Activated T-helper 1 cell treated with anti-CD3 and anti-CD28 coated beads, Interleukin-2, amount 50 U/mL, for 16 hours (primary cell): ENCODE data around the gene CDT1.

Source experiments
- DNase-seq, 2 donors: peaks; one replicate each; pipeline ENCODE4 v3.0.0-alpha.2; 2020; ENCODE audit warnings: low read depth in 1 of 2, low spot score in 1 of 2

CDT1 gene

DNA sequence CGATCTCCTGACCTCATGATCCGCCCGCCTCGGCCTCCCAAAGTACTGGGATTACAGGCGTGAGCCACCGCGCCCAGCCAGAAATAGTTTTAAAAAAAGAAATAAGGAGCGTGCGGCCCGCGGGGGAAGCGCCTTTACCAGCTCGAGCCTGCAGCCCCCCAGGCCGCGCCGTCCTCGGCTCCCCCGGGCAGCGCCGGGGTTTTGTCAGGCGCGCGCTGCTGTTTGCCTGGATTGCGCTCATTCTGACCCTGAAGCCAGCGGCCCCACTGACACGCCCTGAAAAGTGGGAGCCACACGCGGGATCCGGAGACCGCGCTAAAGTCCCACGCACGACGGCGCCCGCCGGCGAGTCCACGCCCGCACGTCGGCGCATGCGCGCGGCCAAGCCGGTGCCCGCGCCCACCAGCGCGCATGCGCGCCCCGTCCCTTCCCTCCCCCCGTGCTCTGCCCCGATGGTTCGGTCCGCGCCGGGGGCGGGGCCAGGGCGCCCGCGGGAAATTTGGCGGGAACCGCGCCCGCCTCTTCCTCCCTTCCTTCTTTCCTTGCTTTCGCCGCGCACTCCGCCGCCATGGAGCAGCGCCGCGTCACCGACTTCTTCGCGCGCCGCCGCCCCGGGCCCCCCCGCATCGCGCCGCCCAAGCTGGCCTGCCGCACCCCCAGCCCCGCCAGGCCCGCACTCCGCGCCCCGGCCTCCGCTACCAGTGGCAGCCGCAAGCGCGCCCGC is at the start of gene CDT1:
Gene CDT1 (plus strand): TSS at position 526 of the 724 bp plus-strand sequence. CDS start 43 bp downstream, at position 569.
- peak; percentile 68 to 86 for DNase-seq

DNA sequence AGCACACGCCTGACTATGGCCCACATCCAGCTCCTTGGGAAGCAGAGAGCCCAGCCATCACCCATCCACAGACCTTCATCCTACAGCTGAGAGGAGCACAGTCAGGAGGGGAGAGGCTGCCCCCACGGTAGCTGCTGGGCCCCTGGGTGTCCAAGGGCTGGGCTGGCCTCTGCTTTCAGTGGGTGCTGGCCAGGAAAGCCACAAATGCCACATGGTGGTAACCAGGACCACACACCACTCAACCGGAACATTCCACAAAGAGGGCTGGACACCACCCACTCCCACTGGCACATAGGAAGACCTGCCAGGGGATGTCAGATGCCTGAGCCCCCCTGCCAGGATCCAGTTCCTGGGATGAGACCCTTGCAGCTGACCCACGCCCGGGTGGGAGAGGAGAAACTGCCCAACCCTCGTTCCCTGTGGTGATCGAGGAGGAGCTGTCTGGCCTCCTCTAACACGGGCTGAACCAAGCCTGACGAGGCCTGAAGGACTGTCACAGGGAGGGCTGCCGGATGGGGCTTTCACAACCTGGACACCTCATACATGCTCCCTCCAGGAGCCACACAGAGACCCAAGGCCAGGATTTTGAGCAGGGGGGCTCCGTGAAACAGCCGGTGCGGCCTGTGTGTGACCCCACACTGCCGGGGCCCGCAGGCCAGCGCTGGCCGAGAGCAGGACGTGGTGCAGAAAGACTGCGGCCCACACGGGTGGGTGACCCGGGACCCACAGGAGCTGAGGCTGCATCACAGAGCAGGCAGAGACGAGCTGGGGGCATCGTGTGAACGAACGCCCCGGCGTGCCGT is 49.3 kb upstream of the CDT1 start:
- DNase-seq = no peak

DNA sequence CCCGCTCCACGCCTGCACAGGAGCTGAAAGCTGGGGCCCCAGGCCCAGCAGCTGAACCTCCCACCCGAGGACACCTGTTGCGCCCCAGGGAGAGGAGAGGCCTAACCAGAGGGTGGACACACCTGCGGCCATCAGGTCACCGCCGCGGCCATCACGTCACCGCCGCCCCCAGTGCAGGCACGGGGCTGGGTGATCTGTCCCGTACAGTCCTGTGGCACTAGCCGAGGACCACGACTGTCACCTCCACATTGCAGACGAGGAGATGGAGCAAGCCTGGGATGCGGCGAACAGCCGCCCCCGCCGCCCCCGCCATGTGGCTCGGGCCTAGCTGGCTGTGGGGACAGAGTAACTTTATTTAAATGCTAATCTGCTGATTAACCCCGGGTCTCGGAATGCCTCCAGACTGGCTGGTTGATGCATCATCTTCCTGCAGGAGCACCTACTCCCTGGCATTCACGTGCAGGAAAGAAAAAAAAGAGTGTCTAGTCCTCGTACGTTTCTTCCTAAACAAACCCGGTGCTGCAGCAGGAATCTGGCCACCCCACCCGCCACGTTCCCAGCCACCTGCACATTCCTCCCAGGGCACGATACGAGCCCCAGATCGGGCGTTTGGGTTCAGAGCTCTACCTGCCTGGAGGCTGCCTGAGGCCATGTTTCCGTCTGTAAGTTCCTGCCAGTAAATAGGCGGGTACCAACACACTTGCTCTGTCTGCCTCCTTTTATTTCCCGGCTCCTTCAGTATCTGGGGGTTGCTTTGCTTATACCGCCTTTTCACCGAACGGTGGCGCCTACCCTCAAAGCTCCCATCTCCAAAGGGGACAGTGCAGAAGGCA is 48.5 kb upstream of the CDT1 start:
- DNase-seq = no peak

DNA sequence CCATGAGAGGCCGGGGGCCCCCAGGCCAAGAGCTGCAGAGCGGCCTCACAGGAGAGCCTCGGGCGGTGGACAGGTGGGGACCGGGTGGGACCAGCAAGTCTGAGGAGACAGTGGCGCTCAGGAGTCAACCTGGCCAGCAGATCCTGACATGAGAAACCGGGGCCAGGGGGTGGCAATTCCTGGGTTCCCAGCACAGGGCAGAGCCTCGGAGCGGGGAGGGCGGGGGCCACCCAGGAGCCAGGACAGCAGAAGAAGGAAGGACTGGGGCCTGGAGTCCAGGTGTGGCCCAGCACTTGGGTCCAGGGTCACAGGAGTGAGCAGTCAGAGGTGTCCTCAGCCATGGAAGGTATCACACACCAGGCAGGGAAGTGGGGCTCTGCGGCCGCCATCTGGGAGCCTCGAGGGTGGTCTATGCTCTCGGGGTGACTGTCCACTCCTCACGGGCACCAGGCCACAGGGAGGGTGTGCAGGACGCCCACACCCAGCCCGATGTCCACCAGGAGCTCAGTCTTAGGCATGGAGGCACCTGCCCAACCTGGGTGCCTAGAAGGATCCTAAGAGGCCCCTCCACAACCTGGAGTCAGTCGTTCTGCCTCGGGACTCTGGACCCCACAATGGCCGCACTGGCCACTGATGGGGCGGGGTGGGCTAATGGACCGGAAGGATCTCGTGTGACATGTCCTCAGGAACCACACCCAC is 47.7 kb upstream of the CDT1 start:
- DNase-seq = no peak

DNA sequence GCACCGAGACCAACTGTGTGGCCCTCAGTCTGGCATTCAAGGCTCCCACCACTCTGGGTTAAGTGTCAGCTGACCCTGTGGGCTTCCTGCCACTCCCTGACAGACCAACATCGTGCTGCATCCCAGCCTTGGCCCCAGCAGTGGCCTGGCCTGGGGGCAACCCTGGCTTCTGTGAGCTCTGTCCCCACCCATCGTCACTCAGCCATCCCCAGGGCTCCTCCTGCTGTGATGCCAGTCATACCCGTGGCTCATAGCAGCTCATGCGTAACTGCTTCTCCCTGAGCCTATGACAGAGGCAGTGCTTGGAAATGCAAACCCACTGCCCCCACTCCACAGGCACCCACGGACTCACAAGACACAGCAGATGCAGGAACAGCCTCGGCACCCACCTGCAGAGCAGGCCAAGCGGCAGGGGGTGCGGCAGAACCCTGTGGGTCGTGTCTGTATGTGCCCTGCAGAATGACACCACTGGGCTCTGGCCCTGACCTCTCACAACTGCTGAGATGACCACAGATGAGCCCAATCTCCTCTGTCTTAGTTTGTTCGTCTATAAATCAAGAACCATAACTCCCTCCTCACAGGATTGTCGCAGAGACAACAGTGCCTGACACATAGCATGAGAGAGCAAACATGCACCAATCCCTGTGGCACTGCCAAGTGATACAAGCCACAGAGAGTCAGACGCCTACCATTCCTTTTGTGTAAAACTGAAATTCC is 45.2 kb upstream of the CDT1 start:
- no peak for DNase-seq

DNA sequence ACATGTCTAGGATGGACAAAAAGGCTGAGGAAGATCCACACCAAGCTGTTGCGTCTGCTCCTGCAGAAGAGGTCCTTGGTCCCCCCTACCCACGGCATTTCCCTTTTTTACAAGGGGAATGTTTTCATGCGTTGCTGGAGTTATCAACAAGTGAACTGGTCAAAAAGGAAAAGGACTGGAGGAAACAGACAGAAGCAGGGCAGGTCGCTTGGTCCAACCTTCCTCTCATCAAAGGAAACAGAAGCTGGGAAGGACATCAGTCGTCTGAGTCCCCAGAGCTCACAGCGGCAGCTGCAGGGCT is 44.7 kb upstream of the CDT1 start:
- DNase-seq = no peak

DNA sequence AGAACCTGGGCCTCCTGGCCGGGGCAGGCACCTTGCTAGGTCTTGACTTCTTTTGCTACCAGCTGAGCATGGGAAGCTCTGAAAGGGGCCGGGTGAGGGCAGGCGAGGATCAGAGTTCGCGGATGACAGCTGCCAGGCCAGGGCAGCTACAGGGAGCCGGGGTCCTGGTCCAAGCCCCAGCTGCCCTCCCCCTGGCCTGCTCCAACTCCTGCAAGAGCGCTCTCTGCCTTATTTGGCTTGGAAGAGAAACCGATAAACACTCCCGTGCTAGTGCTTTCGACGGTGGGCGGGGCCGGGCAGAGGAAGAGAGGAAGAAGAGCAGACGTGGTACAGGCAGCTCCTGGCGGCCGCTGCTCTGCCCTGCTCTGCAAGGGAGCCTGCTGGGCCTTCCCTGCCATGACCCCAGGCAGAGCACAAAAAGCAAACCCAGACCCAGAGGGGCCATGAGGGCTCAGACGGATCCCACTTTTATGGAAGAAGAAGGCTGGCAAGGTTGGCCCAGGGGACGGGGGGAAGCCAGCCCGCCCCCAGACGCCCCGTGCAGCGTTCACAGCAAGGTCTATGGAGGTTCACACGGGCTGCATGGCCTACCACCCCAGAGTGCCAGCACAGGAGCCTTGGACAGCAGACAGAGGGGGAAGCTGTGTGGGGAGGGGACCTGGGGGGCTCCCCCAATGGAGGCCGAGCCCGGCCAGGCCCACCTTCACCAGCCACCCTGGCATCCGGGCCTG is 44.2 kb upstream of the CDT1 start:
- peak in 1 of 2 donors; percentile 51 for DNase-seq

DNA sequence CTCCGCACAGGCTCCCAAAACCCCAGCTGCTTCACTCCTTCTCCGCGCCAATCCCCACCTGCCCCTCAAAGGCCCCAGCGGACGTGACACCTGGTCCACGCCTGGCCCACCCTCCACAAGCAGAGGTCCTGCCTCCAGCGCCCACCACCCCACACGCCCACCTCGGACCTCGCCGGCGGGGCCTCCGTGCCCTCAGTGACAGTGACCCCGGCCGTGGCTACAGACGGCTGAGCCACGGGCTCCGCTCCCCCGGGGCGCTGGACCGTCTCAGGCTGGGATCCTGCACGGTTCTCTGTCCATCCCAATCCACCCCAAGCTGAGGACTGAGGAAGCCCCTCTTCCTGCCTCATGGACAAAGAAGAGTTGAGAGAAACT is 43.6 kb upstream of the CDT1 start:
- no peak for DNase-seq

DNA sequence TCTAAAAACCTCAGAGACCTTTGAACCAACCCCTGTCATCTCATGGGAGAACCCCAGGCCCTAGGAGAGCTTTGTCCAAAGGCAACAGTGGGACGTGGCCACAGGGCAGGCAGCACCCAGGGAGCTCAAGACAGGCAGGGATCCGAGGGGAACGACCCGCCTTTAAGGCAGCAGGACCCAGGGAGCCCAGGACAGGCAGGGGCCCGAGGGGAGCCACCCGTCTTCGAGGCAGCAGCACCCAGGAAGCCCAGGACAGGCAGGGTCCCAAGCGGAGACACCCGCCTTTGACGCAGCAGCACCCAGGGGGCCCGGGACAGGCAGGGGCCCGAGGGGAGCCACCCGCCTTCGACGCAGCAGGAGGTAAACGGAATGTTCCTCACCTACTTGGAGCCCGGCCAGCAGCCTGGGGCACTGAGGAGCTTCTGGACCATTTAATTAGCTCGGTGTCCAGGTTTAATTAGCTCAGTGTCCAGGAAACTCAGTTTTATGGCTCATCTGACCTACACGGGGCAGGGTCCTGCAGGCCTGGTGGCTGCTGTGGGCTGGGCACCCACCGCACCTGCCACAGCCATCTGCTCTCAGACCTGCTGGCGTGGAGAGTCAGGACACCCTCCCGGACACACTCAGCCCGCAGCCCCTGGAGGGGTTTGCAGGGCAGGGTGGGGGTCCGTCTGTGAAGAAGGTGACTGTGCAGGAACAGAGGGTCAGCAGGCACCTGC is 43.0 kb upstream of the CDT1 start:
- no peak for DNase-seq

DNA sequence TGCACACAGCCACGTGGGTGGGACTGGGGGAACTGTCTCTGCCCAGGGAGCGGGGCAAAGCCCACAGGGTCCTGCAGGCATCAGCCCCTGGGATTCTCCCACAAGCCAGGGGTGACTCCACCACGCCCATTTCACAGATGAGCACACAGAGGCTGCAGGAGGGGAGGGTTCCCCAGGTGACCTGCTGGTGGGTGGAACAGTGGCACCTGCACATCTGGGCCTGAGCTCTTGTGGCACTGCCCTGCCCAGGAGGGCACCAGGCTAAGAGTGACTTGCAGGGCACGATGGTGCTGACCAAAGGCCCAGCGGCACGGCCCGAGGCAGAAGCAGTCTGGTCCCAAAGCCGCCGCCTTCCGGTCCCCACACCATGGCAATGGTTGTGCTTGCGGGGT is 42.5 kb upstream of the CDT1 start:
- DNase-seq = no peak

DNA sequence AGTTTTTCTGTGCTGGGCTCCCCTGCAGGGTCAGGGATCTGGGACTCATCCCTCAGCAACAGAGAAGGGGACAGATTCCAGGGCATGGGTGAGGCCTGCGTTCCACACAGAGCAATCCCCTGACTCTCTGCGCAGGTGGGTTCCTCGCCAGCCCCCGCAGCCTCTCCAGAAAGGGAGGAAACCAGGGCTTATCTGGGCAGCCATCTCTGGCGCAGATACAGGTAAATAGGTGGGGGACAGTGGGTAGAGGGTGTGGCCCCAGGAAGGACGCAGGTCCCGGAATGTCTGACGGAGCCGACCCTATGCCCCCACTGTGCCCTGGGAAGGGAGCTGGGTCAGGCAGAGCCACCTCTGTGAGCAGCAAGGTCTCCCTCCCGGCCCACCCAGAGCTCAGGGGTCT is 41.8 kb upstream of the CDT1 start:
- no peak for DNase-seq

DNA sequence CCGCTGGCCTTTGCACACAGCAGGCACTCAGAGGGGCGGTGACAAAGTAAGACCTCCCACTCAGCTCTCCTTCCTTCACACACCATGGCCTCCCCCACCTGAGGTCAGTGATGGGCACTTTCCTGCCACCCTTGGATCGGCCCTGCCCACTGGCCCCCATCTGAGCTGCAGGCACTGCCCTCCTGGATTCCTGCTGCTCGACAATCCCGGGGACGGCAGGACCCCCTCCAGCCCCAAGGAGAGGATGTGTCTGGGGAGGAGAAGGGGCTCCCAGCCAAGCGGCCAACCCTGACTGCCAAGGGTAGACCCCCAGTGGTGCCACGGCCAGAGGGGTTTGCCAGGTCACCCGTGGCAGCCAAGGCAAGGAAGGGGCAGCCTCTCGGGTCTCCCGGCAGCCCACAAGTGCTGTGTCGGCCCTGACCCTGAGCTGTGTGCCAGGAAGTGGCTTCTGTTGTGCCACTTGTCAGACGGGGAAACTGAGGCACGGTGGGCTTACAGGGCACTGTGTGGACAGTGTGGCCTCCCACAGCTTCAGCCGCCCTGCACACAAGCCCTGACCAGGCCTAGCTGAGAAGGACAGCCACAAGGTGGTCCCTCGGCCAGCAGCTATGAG is 41.2 kb upstream of the CDT1 start:
- DNase-seq = no peak

DNA sequence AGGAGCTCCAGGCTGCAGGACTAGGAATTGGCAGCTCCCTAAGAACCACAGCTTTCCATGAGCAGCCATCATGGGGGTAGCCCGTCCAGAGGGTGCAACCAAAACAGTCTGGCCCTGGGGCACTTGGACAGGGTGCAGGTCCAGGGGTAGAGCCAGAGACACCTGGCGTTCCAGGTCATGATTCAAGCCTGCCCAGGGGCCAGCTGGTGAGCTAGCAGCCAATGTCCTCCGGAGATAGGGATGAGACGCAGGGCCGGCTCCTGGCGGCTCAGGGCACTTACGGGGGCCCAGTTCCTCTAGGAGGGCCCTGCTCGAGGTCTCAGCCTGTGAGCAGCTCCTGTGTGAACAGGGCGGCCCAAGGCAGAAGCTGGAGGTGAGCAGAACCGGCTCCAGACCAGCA is 40.6 kb upstream of the CDT1 start:
- DNase-seq = no peak

DNA sequence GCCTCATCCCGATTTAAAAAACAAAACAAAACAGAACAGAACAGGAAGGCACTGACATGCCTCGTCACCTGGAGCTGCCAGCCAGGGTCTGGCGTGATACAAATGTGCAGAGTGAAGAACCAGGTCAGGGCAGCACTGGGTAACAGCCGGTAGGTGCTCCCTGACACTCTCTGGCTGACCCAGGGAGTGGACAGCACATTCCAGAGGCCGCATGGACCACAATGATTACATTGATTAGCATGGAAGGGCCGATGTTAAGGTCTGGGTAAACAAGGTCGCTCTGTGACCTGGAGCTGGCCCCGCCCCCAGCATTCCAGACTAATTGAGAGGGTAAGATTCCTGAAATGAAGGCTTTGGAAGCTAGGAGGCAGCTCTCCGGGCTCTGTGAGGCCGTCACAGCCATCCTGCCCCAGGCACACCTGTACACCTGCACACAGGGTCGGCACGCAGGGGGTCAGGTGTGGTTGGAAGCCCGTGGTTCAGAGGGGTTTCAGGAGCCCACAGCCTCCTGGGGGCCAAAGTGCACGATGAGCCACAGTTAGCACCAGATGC is 40.0 kb upstream of the CDT1 start:
- no peak for DNase-seq

DNA sequence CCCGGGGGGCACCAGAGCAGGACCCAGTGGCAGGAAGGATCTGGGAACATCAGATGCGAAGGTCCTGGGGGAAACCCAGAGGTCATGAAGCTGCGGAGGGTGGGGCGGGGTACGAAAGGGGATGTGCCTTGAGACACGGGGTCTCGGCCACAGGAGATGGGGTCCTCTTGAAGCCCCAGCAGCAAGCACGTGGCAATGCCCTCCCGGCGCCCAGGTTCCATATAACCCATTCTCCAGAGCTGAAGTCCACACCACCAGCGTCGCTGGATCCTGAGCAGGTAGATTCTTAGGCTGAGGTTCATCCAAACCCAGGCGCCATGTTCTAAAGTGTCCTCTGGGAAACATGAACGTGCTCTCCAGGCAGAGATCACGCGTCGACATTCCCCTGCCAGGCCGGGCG is 39.5 kb upstream of the CDT1 start:
- no peak for DNase-seq

DNA sequence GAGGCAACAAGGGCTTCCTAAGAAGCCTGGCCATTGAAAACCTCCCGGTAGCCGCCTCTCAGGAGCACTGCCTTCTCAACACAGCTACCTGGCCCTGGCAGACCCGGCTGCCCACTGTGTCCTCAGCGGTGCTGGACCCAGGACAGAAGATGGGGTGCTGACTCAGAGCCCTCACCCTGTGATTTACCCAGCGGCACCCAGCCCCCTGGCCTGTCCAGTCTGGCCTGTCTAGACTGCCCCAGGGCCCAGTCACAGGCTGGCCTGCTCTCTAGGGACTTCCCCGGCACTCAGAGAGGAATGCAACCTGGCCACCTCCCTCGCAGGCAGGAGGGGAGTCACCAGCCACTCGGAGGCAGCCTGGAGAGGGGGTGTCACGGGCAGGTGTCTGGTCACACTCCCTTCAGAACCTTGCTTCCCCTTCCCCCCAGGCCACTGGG is 38.7 kb upstream of the CDT1 start:
- no peak for DNase-seq

DNA sequence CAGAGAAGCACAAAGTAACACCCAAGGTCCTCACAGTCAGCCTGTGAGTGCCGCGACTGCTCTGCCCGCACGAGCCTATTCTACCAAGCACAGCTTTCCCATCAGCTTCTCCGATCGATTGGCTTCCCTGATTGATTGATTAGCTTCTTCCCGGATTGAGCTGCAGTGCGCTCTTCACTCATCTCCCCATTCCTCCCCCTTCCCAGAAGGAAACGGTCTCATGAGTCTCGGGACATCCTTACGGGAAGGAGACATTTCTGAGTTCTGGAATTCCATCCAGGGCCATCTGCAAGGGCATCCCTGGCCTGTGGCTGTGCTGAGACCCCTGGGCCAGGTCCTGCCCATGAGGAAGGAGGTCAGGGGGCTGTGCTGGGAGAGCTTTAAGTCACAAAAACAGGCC is 36.6 kb upstream of the CDT1 start:
- no peak for DNase-seq

DNA sequence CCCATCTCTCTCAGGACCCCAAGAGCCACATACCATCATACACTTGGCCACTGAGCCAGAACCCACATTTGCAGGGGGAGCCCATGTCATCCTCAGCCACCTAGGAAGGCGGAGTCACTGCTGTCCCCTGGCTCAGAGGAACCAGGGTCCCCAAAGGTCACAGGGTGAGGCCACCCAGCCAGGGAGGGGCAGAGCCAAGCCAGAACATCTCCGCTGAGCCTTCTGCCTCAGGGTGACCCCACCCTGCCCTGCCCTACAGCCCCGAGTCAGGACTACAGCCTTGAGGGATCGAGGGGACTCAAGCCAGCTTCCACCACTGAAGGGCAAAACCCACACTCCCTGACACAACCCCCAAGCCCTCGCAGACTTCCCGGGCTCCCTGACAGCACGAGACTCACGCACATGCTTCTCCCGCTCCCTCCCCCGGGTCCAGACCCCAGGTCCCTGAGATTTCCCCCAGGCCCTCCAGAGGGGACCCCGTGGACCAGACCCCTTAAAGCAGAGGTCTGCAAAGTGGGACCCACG is 36.0 kb upstream of the CDT1 start:
- no peak for DNase-seq
